HCT116 (cell line): ENCODE measurements around the gene GGA1. TPM values are rescaled to one million over a fixed set of nuclear protein-coding genes. Genes with fewer than 3 reads are reported as not detected.

Source experiments
- ATAC-seq: fragments of 200-7000 bp; cut with Tn5 transposase; 2 replicates; pipeline ENCODE4 v1.9.1; 2020; ENCODE audit warnings: mild to moderate bottlenecking, moderate library complexity
- BruUV-seq: library from RNA; stranded (reverse); fragments of 400-500 nt; replicated peaks from 2 replicates; lab custom pipeline; 2021; lab: Mats Ljungman, UMichigan
- CTCF ChIA-PET: fragments of 300-600 bp; sonication (Branson Sonifier 250); formaldehyde crosslinking; loops from one replicate; lab custom pipeline; 2021; ENCODE audit warnings: antibody characterized with exemption; lab: Charles Lee
- POLR2A ChIA-PET: fragments of 300-600, 350-600 bp; sonication (Branson Sonifier 250); formaldehyde crosslinking; loops from one replicate; lab custom pipeline; 2021; ENCODE audit warnings: antibody characterized with exemption; lab: Charles Lee
- RAD21 ChIA-PET, 2 experiments: fragments of 300-600 bp; sonication (Branson Sonifier 250); formaldehyde crosslinking; loops; one replicate each; lab custom pipeline; 2023; ENCODE audit warnings: low total read pairs in 2 of 2; ENCODE audit not compliant: uncharacterized antibody in 2 of 2, unreplicated experiment in 2 of 2, low non-redundant PET in 1 of 2; lab: Charles Lee
- DNase-seq: peaks from one replicate; pipeline ENCODE4 v3.0.0-alpha.2; 2010; ENCODE audit warnings: low read depth, low spot score
- H2AFZ ChIP-seq: fragments of 200-600 bp; shearing (Covaris generic), sonication (generic); 2 replicates; pipeline ENCODE4 v1.6.1; 2017; ENCODE audit warnings: low read depth, mixed run types, mixed read lengths, antibody characterized with exemption, low read length; ENCODE audit not compliant: poor library complexity, severe bottlenecking
- H3K27ac ChIP-seq: 2 replicates; pipeline ENCODE4 v1.5.1; 2012; ENCODE audit warnings: low read depth, low read length
- H3K27me3 ChIP-seq: fragments of 200-600 bp; sonication (generic); 2 replicates; pipeline ENCODE4 v1.6.1; 2016; ENCODE audit warnings: mixed run types, low read length, mixed read lengths; ENCODE audit not compliant: insufficient read depth
- H3K36me3 ChIP-seq, 2 experiments: fragments of 200-500 bp in 1 of 2; fragments of 200-600 bp in 1 of 2; sonication (Bioruptor generic) in 1 of 2; sonication (generic) in 1 of 2; 2 replicates each; pipeline versions ENCODE4 v1.5.1 to v1.6.1; 2014 to 2016; ENCODE audit warnings: low read length in 2 of 2, inconsistent platforms in 1 of 2, mixed read lengths in 1 of 2, mixed run types in 1 of 2; ENCODE audit not compliant: insufficient read depth in 2 of 2, control insufficient read depth in 1 of 2
- H3K4me1 ChIP-seq, 2 experiments: fragments of 200-600 bp in 1 of 2; sonication (generic) in 1 of 2; 2 replicates each; pipeline versions ENCODE4 v1.5.1 to v1.6.1; 2012 to 2017; ENCODE audit warnings: low read length in 2 of 2, inconsistent platforms in 1 of 2, mild to moderate bottlenecking in 1 of 2, mixed read lengths in 1 of 2, mixed run types in 1 of 2, moderate library complexity in 1 of 2; ENCODE audit not compliant: insufficient read depth in 2 of 2, control insufficient read depth in 1 of 2
- H3K4me2 ChIP-seq: fragments of 200-600 bp; sonication (generic); 2 replicates; pipeline ENCODE4 v1.6.1; 2017; ENCODE audit warnings: mixed run types, low read length, mixed read lengths
- H3K4me3 ChIP-seq, 2 experiments: fragments of 200-600 bp in 1 of 2; sonication (generic) in 1 of 2; replicated peaks in 1 of 2; 2 replicates each; pipeline ENCODE4 v1.5.1; 2011 to 2016; ENCODE audit warnings: low read length in 2 of 2, control low read depth in 1 of 2, low read depth in 1 of 2, mild to moderate bottlenecking in 1 of 2, mixed read lengths in 1 of 2, mixed run types in 1 of 2
- H3K79me2 ChIP-seq: fragments of 200-600 bp; sonication (generic); 2 replicates; pipeline ENCODE4 v1.6.1; 2017; ENCODE audit warnings: mild to moderate bottlenecking, mixed run types, low read length, moderate library complexity, mixed read lengths; ENCODE audit not compliant: insufficient read depth
- H3K9ac ChIP-seq: fragments of 200-600 bp; sonication (generic); 2 replicates; pipeline ENCODE4 v1.6.1; 2016; ENCODE audit warnings: low read length, mixed read lengths
- H3K9me2 ChIP-seq: fragments of 200-600 bp; sonication (generic), shearing (Covaris generic); 2 replicates; pipeline ENCODE4 v1.6.1; 2017; ENCODE audit warnings: mixed run types, mild to moderate bottlenecking, moderate library complexity; ENCODE audit not compliant: insufficient read depth
- H3K9me3 ChIP-seq, 2 experiments: fragments of 200-500 bp in 1 of 2; fragments of 200-600 bp in 1 of 2; sonication (Bioruptor generic) in 1 of 2; sonication (generic) in 1 of 2; 2 replicates each; pipeline ENCODE4 v1.6.1; 2014 to 2017; ENCODE audit warnings: low read length in 2 of 2, mixed read lengths in 2 of 2, inconsistent platforms in 1 of 2, low read depth in 1 of 2, mild to moderate bottlenecking in 1 of 2, mixed run types in 1 of 2, moderate library complexity in 1 of 2; ENCODE audit not compliant: control insufficient read depth in 1 of 2, insufficient read depth in 1 of 2
- H4K20me1 ChIP-seq: fragments of 200-600 bp; sonication (generic), shearing (Covaris generic); 2 replicates; pipeline ENCODE4 v1.6.1; 2017; ENCODE audit warnings: mixed run types, mild to moderate bottlenecking, moderate library complexity; ENCODE audit not compliant: insufficient read depth
- CBX3 ChIP-seq: IDR thresholded peaks from 2 replicates; pipeline ENCODE4 v1.6.1; 2012; ENCODE audit warnings: low read depth
- CEBPB ChIP-seq: IDR thresholded peaks from 2 replicates; pipeline ENCODE4 v1.6.1; 2012; ENCODE audit warnings: low read depth
- CTCF ChIP-seq, 3 experiments: fragments of 200-600 bp in 1 of 3; sonication (generic) in 1 of 3; IDR thresholded peaks in 2 of 3; conservative IDR thresholded peaks in 1 of 3; 2 replicates each; pipeline ENCODE4 v1.5.1; 2012 to 2017; ENCODE audit warnings: low read depth in 2 of 3, low read length in 2 of 3, antibody characterized with exemption in 1 of 3, borderline replicate concordance in 1 of 3, control low read depth in 1 of 3, mild to moderate bottlenecking in 1 of 3, mixed read lengths in 1 of 3, mixed run types in 1 of 3, moderate library complexity in 1 of 3; ENCODE audit not compliant: insufficient read depth in 1 of 3
- EGR1 ChIP-seq: IDR thresholded peaks from 2 replicates; pipeline ENCODE4 v1.6.1; 2012; ENCODE audit warnings: low read depth
- ELF1 ChIP-seq: IDR thresholded peaks from 2 replicates; pipeline ENCODE4 v1.6.1; 2012; ENCODE audit warnings: low read depth, borderline replicate concordance
- EZH2phosphoT487 ChIP-seq: fragments of 200-600 bp; IDR thresholded peaks from 2 replicates; pipeline ENCODE4 v1.6.1; 2018; ENCODE audit warnings: antibody characterized with exemption, borderline replicate concordance
- FOSL1 ChIP-seq: IDR thresholded peaks from 2 replicates; pipeline ENCODE4 v1.6.1; 2012; ENCODE audit warnings: low read depth
- MAX ChIP-seq: IDR thresholded peaks from 2 replicates; pipeline ENCODE4 v1.6.1; 2012
- POLR2A ChIP-seq: IDR thresholded peaks from 2 replicates; pipeline ENCODE4 v1.7.0; 2011; ENCODE audit warnings: borderline replicate concordance; ENCODE audit not compliant: insufficient read depth, insufficient read length; ENCODE audit errors: extremely low read depth
- REST ChIP-seq: IDR thresholded peaks from 2 replicates; pipeline ENCODE4 v1.6.1; 2012; ENCODE audit warnings: low read depth
- SIN3A ChIP-seq: IDR thresholded peaks from 2 replicates; pipeline ENCODE4 v1.6.1; 2012; ENCODE audit warnings: low read depth
- SP1 ChIP-seq: IDR thresholded peaks from 2 replicates; pipeline ENCODE4 v1.6.1; 2012; ENCODE audit warnings: low read depth
- SRF ChIP-seq: IDR thresholded peaks from 2 replicates; pipeline ENCODE4 v1.6.1; 2012; ENCODE audit warnings: low read depth
- ZFX ChIP-seq: fragments of 450-650 bp; IDR thresholded peaks from 2 replicates; pipeline ENCODE4 v1.6.1; 2017
- intact Hi-C: fragments of 100-400 bp; cut with micrococcal nuclease; formaldehyde crosslinking; loops from 2 replicates; pipeline ENCODE4 v1.10.0; 2022
- total RNA-seq: library from RNA; stranded (reverse); gene quantifications from one replicate; pipeline ENCODE4 v1.2.1, GENCODE V29; 2021; ENCODE audit not compliant: unreplicated experiment
- TF ChIP-seq, protein P1 (sequence below): IDR thresholded peaks from 2 replicates; pipeline ENCODE4 v1.6.1; 2011; ENCODE audit warnings: mild to moderate bottlenecking, low read length, moderate library complexity; ENCODE audit not compliant: insufficient replicate concordance; ENCODE audit errors: extremely low read depth

GGA1 gene
- total RNA-seq, 1 experiment from 2014 or later = 89.8 TPM

GRCh38 chr22:37562049-37562875, 46.4 kb upstream of the GGA1 start:
- CTCF ChIA-PET = interaction anchor here (0.5 to 10.7 kb wide), 10 partner anchors 8 to 991 kb away, joined by 3 to 238 read pairs (median 6); no protein-coding TSS in a partner anchor
- no peaks in the 10 kb centered on the region for H3K27me3 ChIP-seq
- DNase-seq (no peak), ATAC-seq (no peak)
- peaks cover 69% of the 10 kb centered on the region for H3K79me2 ChIP-seq
- H3K36me3 ChIP-seq = peaks cover 3 to 31% of the 10 kb centered on the region in 2 experiments; a peak in 1 of 4 replicates
- no peak overlapping the region for H2AFZ ChIP-seq
- RAD21 ChIA-PET = interaction anchor here (0.5 to 0.8 kb wide), 3 partner anchors 8 to 119 kb away, joined by 3 to 5 read pairs (median 4); no protein-coding TSS in a partner anchor
- H3K9me2 ChIP-seq = no peaks in the 10 kb centered on the region
- H3K9ac ChIP-seq = peak overlapping the region; percentile 95
- H3K4me2 ChIP-seq = peak overlapping the region; percentile 91
- BruUV-seq = no TSS peak
- H3K27ac ChIP-seq = peak overlapping the region; percentile 99
- POLR2A ChIA-PET = interaction anchor here (1.0 to 3.6 kb wide), 4 partner anchors 16 to 37 kb away, joined by 3 to 21 read pairs (median 5); no protein-coding TSS in a partner anchor
- H4K20me1 ChIP-seq = no peaks in the 10 kb centered on the region
- peak overlapping the region; percentile 82 to 90 for H3K4me3 ChIP-seq
- TF ChIP-seq SIN3A (no peak), ELF1 (no peak), POLR2A (no peak), REST (no peak), MAX (no peak), CBX3 (no peak), SRF (no peak), EZH2phosphoT487 (no peak), SP1 (no peak), CTCF (IDR thresholded peaks at IDR 0.05 in 2 of 3, conservative IDR thresholded peaks at IDR 0.05 in 1 of 3; ENCODE audit: borderline replicate concordance in 1 of 3, insufficient read depth in 1 of 3, low read depth in 2 of 3, low read length in 2 of 3) (no peak), EGR1 (no peak), CEBPB (no peak), FOSL1 (no peak), ZFX (no peak)
- TF ChIP-seq, protein P1, sequence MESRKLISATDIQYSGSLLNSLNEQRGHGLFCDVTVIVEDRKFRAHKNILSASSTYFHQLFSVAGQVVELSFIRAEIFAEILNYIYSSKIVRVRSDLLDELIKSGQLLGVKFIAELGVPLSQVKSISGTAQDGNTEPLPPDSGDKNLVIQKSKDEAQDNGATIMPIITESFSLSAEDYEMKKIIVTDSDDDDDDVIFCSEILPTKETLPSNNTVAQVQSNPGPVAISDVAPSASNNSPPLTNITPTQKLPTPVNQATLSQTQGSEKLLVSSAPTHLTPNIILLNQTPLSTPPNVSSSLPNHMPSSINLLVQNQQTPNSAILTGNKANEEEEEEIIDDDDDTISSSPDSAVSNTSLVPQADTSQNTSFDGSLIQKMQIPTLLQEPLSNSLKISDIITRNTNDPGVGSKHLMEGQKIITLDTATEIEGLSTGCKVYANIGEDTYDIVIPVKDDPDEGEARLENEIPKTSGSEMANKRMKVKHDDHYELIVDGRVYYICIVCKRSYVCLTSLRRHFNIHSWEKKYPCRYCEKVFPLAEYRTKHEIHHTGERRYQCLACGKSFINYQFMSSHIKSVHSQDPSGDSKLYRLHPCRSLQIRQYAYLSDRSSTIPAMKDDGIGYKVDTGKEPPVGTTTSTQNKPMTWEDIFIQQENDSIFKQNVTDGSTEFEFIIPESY = no peak
- TF ChIP-seq, all 23 proteins: peak for 0
- intact Hi-C loops = no loop called here
- Histone ChIP-seq H3K9me3 (no peaks in the 10 kb centered on the region), H3K4me1 (peaks cover 58 to 74% of the 10 kb centered on the region in 2 experiments)
